Measurements from ENCODE around the gene SEMA5B. TPM values are rescaled to one million over a fixed set of nuclear protein-coding genes. Genes with fewer than 3 reads are reported as not detected.
A peak's percentile ranks its signal among the peaks of the same experiment; 100 is the strongest.

Gene SEMA5B
- under 1 TPM; 0.15 to 0.59 TPM for total RNA-seq
- long read RNA-seq, partial matches to known transcripts, result 1 of 1 reads
- long read RNA-seq, other reads (novel, unspliced or antisense), result 0 of 1 reads

- intact Hi-C loops (cut with DNase I, micrococcal nuclease), result loop anchor here in 1 of 2 donors (10.0 kb wide), 1 partner anchor 83 kb away; no protein-coding TSS in a partner anchor
- peak in 1 of 2 donors; percentile 28 for DNase-seq
- peak; percentile 63 for ATAC-seq
These were observed at the start of gene SEMA5B for GRCh38 chr3:123027292-123028232. TSS of gene SEMA5B (minus strand) at chr3:123027763. CDS start at chr3:122961263, 66,500 bp downstream.

GRCh38 chr3:123076496-123077418 is 49.2 kb upstream of the SEMA5B start:
- DNase-seq (peak in 1 of 2 donors; percentile 38), ATAC-seq (peak; percentile 67)
- intact Hi-C loops (cut with DNase I, micrococcal nuclease), result no loop called here

- ATAC-seq, result no peak
- intact Hi-C loops (cut with DNase I, micrococcal nuclease), result no loop called here
- DNase-seq, result no peak
These were observed 48.5 kb upstream of the SEMA5B start for GRCh38 chr3:123076112-123076495.

- intact Hi-C loops (cut with DNase I, micrococcal nuclease), result no loop called here
- DNase-seq, result no peak
- no peak for ATAC-seq
These were observed 47.8 kb upstream of the SEMA5B start for GRCh38 chr3:123075359-123075758.

- DNase-seq (no peak), ATAC-seq (no peak)
- intact Hi-C loops (cut with DNase I, micrococcal nuclease), result no loop called here
These were observed 45.0 kb upstream of the SEMA5B start for GRCh38 chr3:123072564-123072963.

- DNase-seq (no peak), ATAC-seq (no peak)
- intact Hi-C loops (cut with DNase I, micrococcal nuclease), result no loop called here
These were observed 44.6 kb upstream of the SEMA5B start for GRCh38 chr3:123072152-123072551.

GRCh38 chr3:123071581-123071980 is 44.0 kb upstream of the SEMA5B start:
- intact Hi-C loops (cut with DNase I, micrococcal nuclease), result no loop called here
- DNase-seq (no peak), ATAC-seq (no peak)

GRCh38 chr3:123071146-123071545 is 43.6 kb upstream of the SEMA5B start:
- ATAC-seq, result no peak
- intact Hi-C loops (cut with DNase I, micrococcal nuclease), result no loop called here
- no peak for DNase-seq

GRCh38 chr3:123070510-123070909 is 42.9 kb upstream of the SEMA5B start:
- ATAC-seq (no peak), DNase-seq (no peak)
- intact Hi-C loops (cut with DNase I, micrococcal nuclease), result no loop called here

- DNase-seq (no peak), ATAC-seq (peak; percentile 12)
- intact Hi-C loops (cut with DNase I, micrococcal nuclease), result no loop called here
These were observed 41.2 kb upstream of the SEMA5B start for GRCh38 chr3:123068601-123069381.

GRCh38 chr3:123067689-123068600 is 40.4 kb upstream of the SEMA5B start:
- peak in 1 of 2 donors; percentile 28 for DNase-seq
- intact Hi-C loops (cut with DNase I, micrococcal nuclease), result no loop called here

GRCh38 chr3:123066896-123067688 is 39.5 kb upstream of the SEMA5B start, which contains the start of gene PDIA5:
TSS of gene PDIA5 (plus strand) at chr3:123067025. CDS start at chr3:123067165, 140 bp downstream.
- peak; percentile 92 to 93 for DNase-seq
- intact Hi-C loops (cut with DNase I, micrococcal nuclease), result no loop called here
- peak; percentile 89 for ATAC-seq

More at GRCh38 chr3:123067689-123068600, 40.4 kb upstream of the SEMA5B start:
- peak; percentile 45 for ATAC-seq

GRCh38 chr3:123066599-123066895 is 39.0 kb upstream of the SEMA5B start:
- intact Hi-C loops (cut with DNase I, micrococcal nuclease), result no loop called here
- ATAC-seq, result no peak

GRCh38 chr3:123064914-123065313 is 37.4 kb upstream of the SEMA5B start:
- ATAC-seq (no peak), DNase-seq (no peak)
- intact Hi-C loops (cut with DNase I, micrococcal nuclease), result no loop called here

More at GRCh38 chr3:123066599-123066895, 39.0 kb upstream of the SEMA5B start:
- DNase-seq, result no peak

GRCh38 chr3:123064506-123064905 is 36.9 kb upstream of the SEMA5B start:
- intact Hi-C loops (cut with DNase I, micrococcal nuclease), result no loop called here
- ATAC-seq (no peak), DNase-seq (no peak)

- ATAC-seq (no peak), DNase-seq (no peak)
- intact Hi-C loops (cut with DNase I, micrococcal nuclease), result no loop called here
These were observed 35.5 kb upstream of the SEMA5B start for GRCh38 chr3:123063034-123063433.

GRCh38 chr3:123061856-123062255 is 34.3 kb upstream of the SEMA5B start:
- DNase-seq (no peak), ATAC-seq (peak; percentile 60)
- intact Hi-C loops (cut with DNase I, micrococcal nuclease), result no loop called here
